CD4-positive, alpha-beta memory T cell (primary cell): ENCODE data around the gene EPB41. TPM values are rescaled to one million over a fixed set of nuclear protein-coding genes. Genes with fewer than 3 reads are reported as not detected.
"Not testable (repeated sequence)": the region's sequence is repeated elsewhere in the genome, so short reads cannot be mapped to it uniquely, and the experiment has no call there.

Source experiments
- CTCF ChIA-PET: fragments of 350-600 bp; sonication (Branson Sonifier 250); formaldehyde crosslinking; loops from one replicate; lab custom pipeline; 2021; ENCODE audit warnings: inconsistent platforms; ENCODE audit not compliant: partially characterized antibody; lab: Charles Lee
- POLR2A ChIA-PET: fragments of 350-600 bp; sonication (Branson Sonifier 250); formaldehyde crosslinking; loops from one replicate; lab custom pipeline; 2021; ENCODE audit not compliant: partially characterized antibody; lab: Charles Lee
- DNase-seq, 5 donors: peaks; one replicate each; pipeline versions ENCODE4 v3.0.0 to v3.0.0-alpha.2; 2020 to 2022; ENCODE audit warnings: mixed read lengths in 1 of 5
- H3K27ac ChIP-seq: one replicate; pipeline ENCODE4 v1.7.0; 2013; ENCODE audit warnings: low read depth, low read length
- H3K27me3 ChIP-seq: 2 replicates; pipeline ENCODE4 v1.7.0; 2013; ENCODE audit warnings: mild to moderate bottlenecking, low read length, moderate library complexity; ENCODE audit not compliant: insufficient read depth
- H3K36me3 ChIP-seq: 2 replicates; pipeline ENCODE4 v1.7.0; 2013; ENCODE audit warnings: mild to moderate bottlenecking, low read length, moderate library complexity; ENCODE audit not compliant: insufficient read depth
- H3K4me1 ChIP-seq: 2 replicates; pipeline ENCODE4 v1.7.0; 2013; ENCODE audit warnings: mild to moderate bottlenecking, low read length, moderate library complexity; ENCODE audit not compliant: insufficient read depth
- H3K4me3 ChIP-seq, 2 donors: one replicate each; pipeline ENCODE4 v1.7.0; 2013; ENCODE audit warnings: low read length in 2 of 2, mild to moderate bottlenecking in 1 of 2
- H3K9me3 ChIP-seq, 2 donors: one replicate each; pipeline ENCODE4 v1.7.0; 2013; ENCODE audit warnings: low read length in 2 of 2, control low read depth in 1 of 2; ENCODE audit not compliant: control insufficient read depth in 1 of 2
- H3K27ac Mint-ChIP-seq, 7 donors: one replicate each; pipeline ENCODE4 v1.8.0; 2020 to 2021; ENCODE audit warnings: mixed read lengths in 7 of 7, mild to moderate bottlenecking in 6 of 7, inconsistent platforms in 3 of 7, moderate library complexity in 3 of 7
- H3K27me3 Mint-ChIP-seq, 2 donors: one replicate each; pipeline ENCODE4 v1.8.0; 2020 to 2021; ENCODE audit warnings: mixed read lengths in 2 of 2
- H3K36me3 Mint-ChIP-seq, 2 donors: one replicate each; pipeline ENCODE4 v1.8.0; 2020 to 2021; ENCODE audit warnings: mixed read lengths in 2 of 2, inconsistent platforms in 1 of 2, mild to moderate bottlenecking in 1 of 2
- H3K4me1 Mint-ChIP-seq, 4 donors: one replicate each; pipeline ENCODE4 v1.8.0; 2020 to 2021; ENCODE audit warnings: mixed read lengths in 4 of 4, mild to moderate bottlenecking in 1 of 4
- H3K4me3 Mint-ChIP-seq, 8 donors: one replicate each; pipeline ENCODE4 v1.8.0; 2020 to 2021; ENCODE audit warnings: mixed read lengths in 8 of 8, mild to moderate bottlenecking in 7 of 8, moderate library complexity in 6 of 8, inconsistent platforms in 3 of 8
- H3K9me3 Mint-ChIP-seq, 8 donors: one replicate each; pipeline ENCODE4 v1.8.0; 2020 to 2021; ENCODE audit warnings: mixed read lengths in 8 of 8, mild to moderate bottlenecking in 5 of 8, inconsistent platforms in 3 of 8, moderate library complexity in 1 of 8
- intact Hi-C: fragments of 100-400 bp; cut with micrococcal nuclease; formaldehyde crosslinking; loops from one replicate; pipeline ENCODE4 v1.15.1; 2023
- polyA plus RNA-seq, 2 donors: library from polyadenylated mRNA; unstranded; fragments of 300-500 nt; fragmentation: Illumina TruSeq; gene quantifications; one replicate each; pipeline ENCODE4 v1.2.3, GENCODE V29; 2021
- total RNA-seq, 2 experiments: library from RNA; stranded (reverse); gene quantifications; one replicate each; pipeline ENCODE4 v1.2.3, GENCODE V29; 2021

The EPB41 gene
- total and polyA plus RNA-seq, 4 experiments from 2014 or later, result 56.1 to 321 (median 213) TPM

DNA sequence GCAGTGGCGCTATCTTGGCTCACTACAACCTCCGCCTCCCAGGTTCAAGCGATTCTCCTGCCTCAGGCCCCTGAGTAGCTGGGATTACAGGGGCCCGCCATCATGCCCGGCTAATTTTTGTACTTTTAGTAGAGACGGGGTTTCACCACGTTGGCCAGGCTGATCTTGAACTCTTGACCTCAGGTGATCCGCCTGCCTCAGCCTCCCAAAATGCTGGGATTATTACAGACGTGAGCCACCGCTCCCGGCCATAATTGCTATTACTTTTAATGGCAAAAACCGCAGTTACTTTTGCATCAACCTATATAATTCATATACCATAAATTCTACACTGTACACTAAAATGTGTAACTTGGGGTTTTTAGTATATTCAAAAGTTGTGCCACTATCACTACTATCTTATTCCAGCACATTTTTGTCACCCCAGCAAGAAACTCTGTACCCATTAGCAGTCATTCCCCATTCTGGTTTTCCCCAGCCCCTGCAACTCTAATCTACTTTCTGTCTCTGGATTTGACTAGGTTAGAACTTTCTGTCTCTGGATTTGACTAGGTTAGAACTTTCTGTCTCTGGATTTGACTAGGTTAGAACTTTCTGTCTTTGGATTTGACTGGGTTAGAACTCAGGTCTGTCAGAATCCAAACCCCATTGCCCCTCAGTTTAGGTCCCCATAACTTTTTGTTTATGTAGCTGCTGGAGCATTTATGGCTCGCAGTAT is 47.9 kb downstream of the EPB41 start:
- H3K9me3 Mint-ChIP-seq, intact Hi-C loops, H3K4me3 ChIP-seq, H3K36me3 Mint-ChIP-seq, DNase-seq, H3K27ac ChIP-seq, H3K9me3 ChIP-seq, H3K27me3 ChIP-seq, H3K36me3 ChIP-seq, H3K27me3 Mint-ChIP-seq, CTCF ChIA-PET: not testable (repeated sequence)
- H3K4me1 ChIP-seq, result peaks cover 64% of the 10 kb centered on the region
- peak overlapping the region in 7 of 8 donors; percentile 14 to 74 (median 59) for H3K4me3 Mint-ChIP-seq
- peak overlapping the region; percentile 25 to 87 (median 43) for H3K27ac Mint-ChIP-seq
- POLR2A ChIA-PET, result interaction anchor here (0.8 to 1.4 kb wide), 3 partner anchors 19 to 48 kb away, joined by 3 to 7 read pairs (median 3); partner anchors contain the start of gene EPB41
- H3K4me1 Mint-ChIP-seq, result peaks cover 46 to 85% (median 65%) of the 10 kb centered on the region in 4 donors

GRCh38 chr1:28965271-28965870 is 51.0 kb downstream of the EPB41 start:
- Histone ChIP-seq H3K36me3 (no peaks in the 10 kb centered on the region), H3K27ac (no peak overlapping the region), H3K9me3 (no peaks in the 10 kb centered on the region), H3K4me1 (peaks cover 54% of the 10 kb centered on the region), H3K27me3 (no peaks in the 10 kb centered on the region), H3K4me3 (no peak overlapping the region)
- ChIA-PET CTCF (no interaction called here), POLR2A (interaction anchor here (1.2 kb wide), 1 partner anchor 51 kb away, joined by 3 read pairs; the partner anchor contains the start of gene EPB41)
- Mint-ChIP-seq H3K4me1 (peaks cover 41 to 76% (median 57%) of the 10 kb centered on the region in 4 donors), H3K36me3 (peaks cover 4 to 6% of the 10 kb centered on the region in 2 donors), H3K27me3 (no peaks in the 10 kb centered on the region), H3K4me3 (peak overlapping the region in 4 of 8 donors; percentile 12 to 46 (median 17)), H3K9me3 (no peaks in the 10 kb centered on the region), H3K27ac (peak overlapping the region in 6 of 7 donors; percentile 12 to 80 (median 47))
- DNase-seq, result peak in 1 of 5 donors; percentile 11
- intact Hi-C loops, result no loop called here

DNA sequence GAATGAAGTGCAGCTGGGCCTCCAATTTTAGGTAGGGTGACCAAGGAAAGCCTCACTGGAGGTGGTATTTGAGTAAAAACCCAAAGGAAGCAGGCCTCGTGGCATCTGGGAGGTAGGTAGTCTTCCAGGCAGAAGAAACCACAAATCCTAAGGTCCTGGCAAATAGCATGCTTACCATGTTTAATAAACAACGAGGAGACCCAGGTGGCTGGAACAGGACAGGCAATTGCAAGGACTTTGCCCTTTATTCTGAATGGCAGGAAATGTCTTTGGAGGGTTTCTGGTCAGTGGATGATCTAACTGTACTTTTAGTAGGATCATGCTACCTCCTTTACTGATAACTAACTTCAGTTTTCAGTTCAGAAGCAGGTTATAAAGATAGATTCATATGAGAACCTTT is 52.2 kb downstream of the EPB41 start:
- H3K4me1 Mint-ChIP-seq, result peaks cover 41 to 74% (median 57%) of the 10 kb centered on the region in 4 donors
- POLR2A ChIA-PET, result no interaction called here
- H3K27me3 Mint-ChIP-seq, result no peaks in the 10 kb centered on the region
- CTCF ChIA-PET, result no interaction called here
- Histone ChIP-seq H3K4me3 (no peak overlapping the region), H3K27me3 (no peaks in the 10 kb centered on the region), H3K27ac (no peak overlapping the region), H3K9me3 (no peaks in the 10 kb centered on the region), H3K4me1 (peaks cover 51% of the 10 kb centered on the region), H3K36me3 (no peaks in the 10 kb centered on the region)
- no peak for DNase-seq
- H3K9me3 Mint-ChIP-seq, result no peaks in the 10 kb centered on the region
- H3K4me3 Mint-ChIP-seq, result peak overlapping the region in 2 of 8 donors; percentile 26 to 56
- intact Hi-C loops, result no loop called here
- peak overlapping the region in 4 of 7 donors; percentile 38 to 74 (median 46) for H3K27ac Mint-ChIP-seq
- H3K36me3 Mint-ChIP-seq, result peaks cover 4 to 10% of the 10 kb centered on the region in 2 donors

DNA sequence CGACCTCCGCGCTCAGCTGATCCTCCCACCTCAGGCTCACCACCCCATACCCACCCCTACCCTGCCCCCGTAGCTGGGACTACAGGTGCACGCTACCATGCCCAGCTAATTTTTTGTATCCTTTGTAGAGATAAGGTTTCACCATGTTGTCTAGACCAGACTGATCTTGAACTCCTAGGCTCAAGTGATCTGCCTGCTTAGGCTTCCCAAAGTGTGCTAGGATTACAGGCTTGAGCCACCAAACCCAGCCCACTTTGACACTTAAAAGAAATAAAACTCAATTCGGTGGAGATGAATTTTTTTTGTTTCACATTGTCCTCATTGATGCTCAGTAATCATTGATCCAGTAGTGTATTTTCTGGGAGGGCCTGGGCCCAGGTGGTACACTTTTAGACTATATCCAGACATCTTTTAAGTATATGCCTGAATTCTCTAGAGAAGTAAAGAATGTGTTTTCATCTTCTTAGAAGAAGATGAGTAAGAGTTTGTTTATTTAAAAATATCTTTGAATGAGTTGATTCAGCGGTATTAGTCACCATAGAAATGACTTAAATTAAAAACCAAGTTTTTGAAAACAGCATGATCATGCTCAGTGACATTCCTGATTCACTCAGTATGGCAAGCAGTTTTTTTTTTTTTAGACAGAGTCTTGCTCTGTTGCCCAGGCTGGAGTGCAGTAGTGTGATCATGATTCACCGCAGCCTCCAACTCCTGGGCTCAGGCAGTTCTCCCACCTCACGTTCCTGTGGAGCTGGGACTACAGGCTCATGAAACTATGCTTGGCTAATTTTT is 57.8 kb downstream of the EPB41 start:
- Histone ChIP-seq H3K27me3 (no peaks in the 10 kb centered on the region), H3K9me3 (no peaks in the 10 kb centered on the region), H3K36me3 (no peaks in the 10 kb centered on the region), H3K27ac (no peak overlapping the region), H3K4me3 (no peak overlapping the region), H3K4me1 (peaks cover 50% of the 10 kb centered on the region)
- H3K27me3 Mint-ChIP-seq, result no peaks in the 10 kb centered on the region
- H3K4me1 Mint-ChIP-seq, result peaks cover 46 to 76% (median 57%) of the 10 kb centered on the region in 4 donors
- no peaks in the 10 kb centered on the region for H3K9me3 Mint-ChIP-seq
- intact Hi-C loops, result loop anchor here (5.0 kb wide), 1 partner anchor 45 kb away; no protein-coding TSS in a partner anchor
- H3K4me3 Mint-ChIP-seq, result peak overlapping the region in 7 of 8 donors; percentile 26 to 81 (median 56)
- ChIA-PET CTCF (no interaction called here), POLR2A (no interaction called here)
- H3K36me3 Mint-ChIP-seq, result peaks cover 11 to 16% of the 10 kb centered on the region in 2 donors
- H3K27ac Mint-ChIP-seq, result peak overlapping the region in 6 of 7 donors; percentile 23 to 90 (median 60)
- DNase-seq, result no peak

- Histone ChIP-seq H3K4me1 (peaks cover 58% of the 10 kb centered on the region), H3K27me3 (no peaks in the 10 kb centered on the region), H3K4me3 (no peak overlapping the region), H3K27ac (no peak overlapping the region), H3K36me3 (no peaks in the 10 kb centered on the region), H3K9me3 (no peaks in the 10 kb centered on the region)
- ChIA-PET POLR2A (interaction anchor here (0.9 to 1.0 kb wide), 3 partner anchors 9 to 89 kb away, joined by 3 read pairs; partner anchors contain the start of gene EPB41), CTCF (interaction anchor here (1.1 kb wide), 1 partner anchor 14 kb away, joined by 3 read pairs; no protein-coding TSS in a partner anchor)
- H3K27me3 Mint-ChIP-seq, result no peaks in the 10 kb centered on the region
- H3K9me3 Mint-ChIP-seq, result no peaks in the 10 kb centered on the region
- H3K27ac Mint-ChIP-seq, result peak overlapping the region in 6 of 7 donors; percentile 5 to 72 (median 42)
- intact Hi-C loops, result loop anchor here (5.0 kb wide), 1 partner anchor 47 kb away; no protein-coding TSS in a partner anchor
- DNase-seq, result no peak
- H3K4me1 Mint-ChIP-seq, result peaks cover 53 to 85% (median 69%) of the 10 kb centered on the region in 4 donors
- peak overlapping the region in 2 of 8 donors; percentile 36 to 74 for H3K4me3 Mint-ChIP-seq
- peaks cover 11 to 15% of the 10 kb centered on the region in 2 donors for H3K36me3 Mint-ChIP-seq
These were observed 59.4 kb downstream of the EPB41 start for GRCh38 chr1:28973596-28974421.

- DNase-seq, result no peak
- Mint-ChIP-seq H3K4me1 (peaks cover 57 to 91% (median 74%) of the 10 kb centered on the region in 4 donors), H3K27ac (peak overlapping the region in 5 of 7 donors; percentile 2 to 67 (median 9)), H3K4me3 (peak overlapping the region in 2 of 8 donors; percentile 10 to 36), H3K36me3 (peaks cover 11 to 15% of the 10 kb centered on the region in 2 donors), H3K27me3 (no peaks in the 10 kb centered on the region), H3K9me3 (no peaks in the 10 kb centered on the region)
- no peaks in the 10 kb centered on the region for H3K9me3 ChIP-seq
- H3K36me3 ChIP-seq, result no peaks in the 10 kb centered on the region
- POLR2A ChIA-PET, result interaction anchor here (0.9 to 1.0 kb wide), 2 partner anchors 9 to 89 kb away, joined by 3 read pairs; no protein-coding TSS in a partner anchor
- H3K4me3 ChIP-seq, result no peak overlapping the region
- CTCF ChIA-PET, result interaction anchor here (1.1 kb wide), 1 partner anchor 14 kb away, joined by 3 read pairs; no protein-coding TSS in a partner anchor
- intact Hi-C loops, result loop anchor here (5.0 kb wide), 1 partner anchor 47 kb away; no protein-coding TSS in a partner anchor
- peaks cover 62% of the 10 kb centered on the region for H3K4me1 ChIP-seq
- no peak overlapping the region for H3K27ac ChIP-seq
- no peaks in the 10 kb centered on the region for H3K27me3 ChIP-seq
These were observed 60.1 kb downstream of the EPB41 start for GRCh38 chr1:28974432-28974831.
